Spleen (tissue), 7 donors: ENCODE results near the gene TBXAS1.

Experiments used
- POLR2A ChIP-seq, 3 donors: fragments of 450-650 bp; IDR thresholded peaks; one replicate each; pipeline ENCODE4 v1.5.1; 2017; ENCODE audit warnings: antibody characterized with exemption in 3 of 3, mild to moderate bottlenecking in 1 of 3
- TF ChIP-seq, protein P1 (sequence below), 11 experiments: fragments of 200-600 bp in 7 of 11; fragments of 450-650 bp in 4 of 11; sonication (generic) in 4 of 11; IDR thresholded peaks in 8 of 11; conservative IDR thresholded peaks in 3 of 11; 1 replicate in 7 of 11; 2 replicates in 4 of 11; pipeline versions ENCODE4 v1.4.0 to v1.8.0; 2016 to 2021; ENCODE audit warnings: antibody characterized with exemption in 11 of 11, inconsistent platforms in 4 of 11, mild to moderate bottlenecking in 1 of 11
- donor health status: DM: no; HTN: no; CAD: no; lungs with moderate emphysema.
- donor health status: DM: no; HTN: no; CAD: no.
- donor health status: DM: no; HTN: no; CAD: no.

DNA sequence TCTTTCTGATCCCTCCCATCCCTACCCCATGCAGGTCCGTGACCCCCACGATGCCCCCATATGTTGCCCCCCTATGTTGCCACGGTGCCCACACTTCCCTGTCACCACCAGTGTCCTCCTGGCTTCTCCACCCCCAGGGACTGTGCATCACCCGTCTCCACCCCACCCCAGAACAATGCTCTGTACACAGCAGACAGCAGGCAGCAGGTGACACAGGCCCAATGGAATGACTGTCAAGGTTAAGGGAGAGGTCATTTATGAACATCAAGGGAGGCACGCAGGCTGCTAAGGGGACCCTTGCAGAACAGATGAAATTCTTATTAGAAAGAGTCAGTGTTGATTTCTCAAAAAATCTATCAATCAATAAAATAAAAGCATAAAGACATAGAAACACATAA, 162.2 kb downstream of the TBXAS1 start:
- TF ChIP-seq, protein P1, sequence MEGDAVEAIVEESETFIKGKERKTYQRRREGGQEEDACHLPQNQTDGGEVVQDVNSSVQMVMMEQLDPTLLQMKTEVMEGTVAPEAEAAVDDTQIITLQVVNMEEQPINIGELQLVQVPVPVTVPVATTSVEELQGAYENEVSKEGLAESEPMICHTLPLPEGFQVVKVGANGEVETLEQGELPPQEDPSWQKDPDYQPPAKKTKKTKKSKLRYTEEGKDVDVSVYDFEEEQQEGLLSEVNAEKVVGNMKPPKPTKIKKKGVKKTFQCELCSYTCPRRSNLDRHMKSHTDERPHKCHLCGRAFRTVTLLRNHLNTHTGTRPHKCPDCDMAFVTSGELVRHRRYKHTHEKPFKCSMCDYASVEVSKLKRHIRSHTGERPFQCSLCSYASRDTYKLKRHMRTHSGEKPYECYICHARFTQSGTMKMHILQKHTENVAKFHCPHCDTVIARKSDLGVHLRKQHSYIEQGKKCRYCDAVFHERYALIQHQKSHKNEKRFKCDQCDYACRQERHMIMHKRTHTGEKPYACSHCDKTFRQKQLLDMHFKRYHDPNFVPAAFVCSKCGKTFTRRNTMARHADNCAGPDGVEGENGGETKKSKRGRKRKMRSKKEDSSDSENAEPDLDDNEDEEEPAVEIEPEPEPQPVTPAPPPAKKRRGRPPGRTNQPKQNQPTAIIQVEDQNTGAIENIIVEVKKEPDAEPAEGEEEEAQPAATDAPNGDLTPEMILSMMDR (IDR thresholded peaks at IDR 0.05 in 8 of 11, conservative IDR thresholded peaks at IDR 0.05 in 3 of 11): no peak
- TF ChIP-seq POLR2A (IDR thresholded peaks at IDR 0.05): no peak
